Keratinocyte (primary cell): ENCODE measurements around the gene CLSTN1. TPM values are rescaled to one million over a fixed set of nuclear protein-coding genes. Genes with fewer than 3 reads are reported as not detected.

ENCODE experiments used
- DNase-seq: peaks from one replicate; pipeline ENCODE4 v3.0.0-alpha.2; 2011; ENCODE audit warnings: low read depth, missing footprints, low spot score
- FAIRE-seq: peaks from 2 replicates; lab custom pipeline; 2011; peaks lifted over from hg19 to GRCh38; lab: Jason Lieb, UNC
- H2AFZ ChIP-seq: 2 replicates; pipeline ENCODE4 v1.6.0; 2012; ENCODE audit warnings: low read length, control low read depth, inconsistent platforms; ENCODE audit not compliant: control insufficient read depth
- H3K27ac ChIP-seq: 2 replicates; pipeline ENCODE4 v1.5.1; 2011; ENCODE audit warnings: low read length; ENCODE audit not compliant: control insufficient read depth, insufficient read depth
- H3K27me3 ChIP-seq: 3 replicates; pipeline ENCODE4 v1.6.0; 2011; ENCODE audit warnings: low read length; ENCODE audit not compliant: control insufficient read depth, insufficient read depth; ENCODE audit errors: extremely low read depth
- H3K36me3 ChIP-seq, 2 experiments: 2 replicates in 1 of 2; 3 replicates in 1 of 2; pipeline ENCODE4 v1.5.1; 2011; ENCODE audit warnings: low read length in 2 of 2, mild to moderate bottlenecking in 1 of 2; ENCODE audit not compliant: control insufficient read depth in 2 of 2, insufficient read depth in 2 of 2; ENCODE audit errors: extremely low read depth in 1 of 2
- H3K4me1 ChIP-seq: 3 replicates; pipeline ENCODE4 v1.5.1; 2011; ENCODE audit warnings: low read length; ENCODE audit not compliant: control insufficient read depth, insufficient read depth; ENCODE audit errors: extremely low read depth
- H3K4me2 ChIP-seq: 3 replicates; pipeline ENCODE4 v1.6.0; 2011; ENCODE audit warnings: low read depth, low read length; ENCODE audit not compliant: control insufficient read depth, insufficient read depth; ENCODE audit errors: extremely low read depth
- H3K4me3 ChIP-seq, 3 experiments: fragments of 200-600 bp in 1 of 3; sonication (generic) in 1 of 3; 2 replicates in 2 of 3; 3 replicates in 1 of 3; pipeline ENCODE4 v1.5.1; 2011 to 2016; ENCODE audit warnings: low read length in 3 of 3, mild to moderate bottlenecking in 3 of 3, control low read depth in 2 of 3, inconsistent platforms in 1 of 3, low read depth in 1 of 3, mixed read lengths in 1 of 3, mixed run types in 1 of 3, moderate library complexity in 1 of 3; ENCODE audit not compliant: control insufficient read depth in 2 of 3, insufficient read depth in 2 of 3; ENCODE audit errors: extremely low read depth in 1 of 3
- H3K79me2 ChIP-seq: 2 replicates; pipeline ENCODE4 v1.6.0; 2012; ENCODE audit warnings: low read length; ENCODE audit not compliant: control insufficient read depth, insufficient read depth
- H3K9ac ChIP-seq: 3 replicates; pipeline ENCODE4 v1.6.0; 2011; ENCODE audit warnings: low read length; ENCODE audit not compliant: control insufficient read depth, insufficient read depth; ENCODE audit errors: extremely low read depth
- H3K9me1 ChIP-seq: 3 replicates; pipeline ENCODE4 v1.6.0; 2011; ENCODE audit warnings: low read length; ENCODE audit not compliant: control insufficient read depth, insufficient read depth; ENCODE audit errors: extremely low read depth
- H3K9me3 ChIP-seq: 2 replicates; pipeline ENCODE4 v1.5.1; 2012; ENCODE audit warnings: low read depth, low read length; ENCODE audit not compliant: control insufficient read depth
- H4K20me1 ChIP-seq: 3 replicates; pipeline ENCODE4 v1.6.0; 2011; ENCODE audit warnings: low read length; ENCODE audit not compliant: control insufficient read depth, insufficient read depth; ENCODE audit errors: extremely low read depth
- EZH2 ChIP-seq: IDR thresholded peaks from one replicate; pipeline ENCODE4 v1.6.1; 2012; ENCODE audit warnings: inconsistent platforms, mild to moderate bottlenecking, low read length, moderate library complexity
- dilution Hi-C: fragments of 300-500 bp; cut with MboI; formaldehyde crosslinking; loops from one replicate; pipeline ENCODE4 v1.7.0; 2020; ENCODE audit warnings: low sequenced_read_pairs; ENCODE audit not compliant: extremely low pct_ligation_motif_present
- polyA plus RNA-seq, 5 experiments: library from polyadenylated mRNA; depleted of rRNA in 3 of 5; stranded (reverse) in 3 of 5; stranded (forward) in 1 of 5; unstranded in 1 of 5; fragments of >200 nt; gene quantifications; 1 replicate in 1 of 5; 2 replicates in 3 of 5; 3 replicates in 1 of 5; pipeline versions ENCODE4 v1.2.1 to v1.2.3, GENCODE V29; 2011 to 2012; ENCODE audit warnings: missing spikeins in 2 of 5, low read depth in 1 of 5, low replicate concordance in 1 of 5
- TF ChIP-seq, protein P1 (sequence below), 3 experiments: IDR thresholded peaks in 1 of 3; conservative IDR thresholded peaks in 1 of 3; optimal IDR thresholded peaks in 1 of 3; 2 replicates in 2 of 3; 3 replicates in 1 of 3; pipeline versions ENCODE3 to v1.5.1; 2011; ENCODE audit warnings: low read length in 3 of 3, mild to moderate bottlenecking in 3 of 3, moderate library complexity in 2 of 3, control low read depth in 1 of 3, inconsistent platforms in 1 of 3; ENCODE audit not compliant: insufficient read depth in 2 of 3; ENCODE audit errors: extremely low read depth in 1 of 3

CLSTN1 gene
- polyA plus RNA-seq, 1 donor (not counting 4 experiments of a cell fraction or from before 2014, with no cell fraction given) = 90.3 TPM

GRCh38 chr1:9703681-9704080 is 120.1 kb downstream of the CLSTN1 start:
- Histone ChIP-seq H4K20me1 (no peaks in the 10 kb centered on the region), H3K36me3 (no peaks in the 10 kb centered on the region), H2AFZ (no peak overlapping the region), H3K4me2 (no peak overlapping the region), H3K79me2 (peaks cover 21% of the 10 kb centered on the region), H3K27me3 (no peaks in the 10 kb centered on the region), H3K9me1 (no peaks in the 10 kb centered on the region), H3K27ac (no peak overlapping the region), H3K9me3 (no peaks in the 10 kb centered on the region), H3K4me1 (peaks cover 46% of the 10 kb centered on the region), H3K9ac (no peak overlapping the region), H3K4me3 (no peak overlapping the region)
- dilution Hi-C loops = no loop called here
- no peak for DNase-seq
- FAIRE-seq = no peak
- no peak for TF ChIP-seq EZH2
- TF ChIP-seq, protein P1, sequence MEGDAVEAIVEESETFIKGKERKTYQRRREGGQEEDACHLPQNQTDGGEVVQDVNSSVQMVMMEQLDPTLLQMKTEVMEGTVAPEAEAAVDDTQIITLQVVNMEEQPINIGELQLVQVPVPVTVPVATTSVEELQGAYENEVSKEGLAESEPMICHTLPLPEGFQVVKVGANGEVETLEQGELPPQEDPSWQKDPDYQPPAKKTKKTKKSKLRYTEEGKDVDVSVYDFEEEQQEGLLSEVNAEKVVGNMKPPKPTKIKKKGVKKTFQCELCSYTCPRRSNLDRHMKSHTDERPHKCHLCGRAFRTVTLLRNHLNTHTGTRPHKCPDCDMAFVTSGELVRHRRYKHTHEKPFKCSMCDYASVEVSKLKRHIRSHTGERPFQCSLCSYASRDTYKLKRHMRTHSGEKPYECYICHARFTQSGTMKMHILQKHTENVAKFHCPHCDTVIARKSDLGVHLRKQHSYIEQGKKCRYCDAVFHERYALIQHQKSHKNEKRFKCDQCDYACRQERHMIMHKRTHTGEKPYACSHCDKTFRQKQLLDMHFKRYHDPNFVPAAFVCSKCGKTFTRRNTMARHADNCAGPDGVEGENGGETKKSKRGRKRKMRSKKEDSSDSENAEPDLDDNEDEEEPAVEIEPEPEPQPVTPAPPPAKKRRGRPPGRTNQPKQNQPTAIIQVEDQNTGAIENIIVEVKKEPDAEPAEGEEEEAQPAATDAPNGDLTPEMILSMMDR (optimal IDR thresholded peaks at IDR 0.05 in 1 of 3, IDR thresholded peaks at IDR 0.05 in 1 of 3, conservative IDR thresholded peaks at IDR 0.05 in 1 of 3; ENCODE audit: extremely low read depth in 1 of 3, insufficient read depth in 2 of 3, low read length in 3 of 3) = no peak

GRCh38 chr1:9703165-9703509 is 120.6 kb downstream of the CLSTN1 start:
- Histone ChIP-seq H3K9ac (no peak overlapping the region), H3K4me2 (no peak overlapping the region), H3K4me3 (no peak overlapping the region), H3K79me2 (peaks cover 21% of the 10 kb centered on the region), H4K20me1 (no peaks in the 10 kb centered on the region), H2AFZ (no peak overlapping the region), H3K27me3 (no peaks in the 10 kb centered on the region), H3K4me1 (peaks cover 46% of the 10 kb centered on the region), H3K9me3 (no peaks in the 10 kb centered on the region), H3K36me3 (no peaks in the 10 kb centered on the region), H3K27ac (no peak overlapping the region), H3K9me1 (no peaks in the 10 kb centered on the region)
- no peak for FAIRE-seq
- no peak for DNase-seq
- no peak for TF ChIP-seq EZH2
- TF ChIP-seq, protein P1 (optimal IDR thresholded peaks at IDR 0.05 in 1 of 3, IDR thresholded peaks at IDR 0.05 in 1 of 3, conservative IDR thresholded peaks at IDR 0.05 in 1 of 3; ENCODE audit: extremely low read depth in 1 of 3, insufficient read depth in 2 of 3, low read length in 3 of 3) = no peak
- dilution Hi-C loops = no loop called here
